Right lobe of liver (tissue), 4 donors: ENCODE measurements around the gene ADARB1.

Experiments used
- CTCF ChIP-seq, 4 donors: fragments of 200-600 bp in 3 of 4; fragments of 450-650 bp in 1 of 4; IDR thresholded peaks; one replicate each; pipeline versions ENCODE4 v1.5.1 to v1.8.0; 2016 to 2022; ENCODE audit warnings: antibody characterized with exemption in 4 of 4, mild to moderate bottlenecking in 2 of 4
- POLR2A ChIP-seq: fragments of 450-650 bp; IDR thresholded peaks from one replicate; pipeline ENCODE4 v1.6.1; 2017; ENCODE audit warnings: antibody characterized with exemption, mild to moderate bottlenecking
- donor health status: DM: no; HTN: no; CAD: no.
- donor health status: DM: no; HTN: no; CAD: no.
- donor health status: DM: no; HTN: yes; CAD: no.

- TF ChIP-seq CTCF (IDR thresholded peaks at IDR 0.05): no peak
- no peak for TF ChIP-seq POLR2A
Observed at GRCh38 chr21:45116066-45116465, 41.7 kb downstream of the ADARB1 start.
